B cell (primary cell): ENCODE results near the gene SAMD10. TPM values are rescaled to one million over a fixed set of nuclear protein-coding genes. Genes with fewer than 3 reads are reported as not detected.

Source experiments
- ATAC-seq: fragments of 200-7000 bp; cut with Tn5 transposase; one replicate; pipeline ENCODE4 v1.10.0; 2021; ENCODE audit warnings: low read depth, mild to moderate bottlenecking, moderate number of reproducible peaks, moderate library complexity
- CTCF ChIA-PET: fragments of 350-600 bp; sonication (Branson Sonifier 250); formaldehyde crosslinking; loops from one replicate; lab custom pipeline; 2021; ENCODE audit warnings: antibody characterized with exemption, inconsistent platforms; lab: Charles Lee
- POLR2A ChIA-PET: fragments of 350-600 bp; sonication (Branson Sonifier 250); formaldehyde crosslinking; loops from one replicate; lab custom pipeline; 2021; ENCODE audit warnings: antibody characterized with exemption; lab: Charles Lee
- DNase-seq: peaks from one replicate; pipeline ENCODE4 v3.0.0; 2013
- H2AFZ ChIP-seq: 2 replicates; pipeline ENCODE4 v1.6.1; 2012; ENCODE audit warnings: mild to moderate bottlenecking, low read depth, low read length; ENCODE audit not compliant: insufficient read depth, poor library complexity, severe bottlenecking
- H3K27ac ChIP-seq, 2 donors: 1 replicate in 1 of 2; 2 replicates in 1 of 2; pipeline ENCODE4 v1.5.1; 2012 to 2013; ENCODE audit warnings: low read length in 2 of 2, mild to moderate bottlenecking in 2 of 2, moderate library complexity in 1 of 2
- H3K27me3 ChIP-seq, 4 experiments: fragments of 200-600 bp in 1 of 4; sonication (generic) in 1 of 4; replicated peaks in 1 of 4; 1 replicate in 2 of 4; 2 replicates in 2 of 4; pipeline versions ENCODE4 v1.6.1 to v1.7.0; 2013 to 2016; ENCODE audit warnings: low read length in 3 of 4, mild to moderate bottlenecking in 2 of 4, mixed read lengths in 1 of 4, moderate library complexity in 1 of 4; ENCODE audit not compliant: insufficient read depth in 4 of 4, control insufficient read depth in 3 of 4; ENCODE audit errors: control extremely low read depth in 1 of 4
- H3K36me3 ChIP-seq, 2 experiments: replicated peaks in 1 of 2; 1 replicate in 1 of 2; 2 replicates in 1 of 2; pipeline versions ENCODE4 v1.6.1 to v1.7.1; 2013; ENCODE audit warnings: low read length in 1 of 2; ENCODE audit not compliant: insufficient read depth in 2 of 2, control insufficient read depth in 1 of 2; ENCODE audit errors: control extremely low read depth in 1 of 2, extremely low read depth in 1 of 2
- H3K4me1 ChIP-seq, 2 donors: fragments of 200-600 bp in 1 of 2; sonication (generic) in 1 of 2; 1 replicate in 1 of 2; 2 replicates in 1 of 2; pipeline versions ENCODE4 v1.5.1 to v1.6.1; 2013 to 2017; ENCODE audit warnings: low read length in 2 of 2; ENCODE audit not compliant: control insufficient read depth in 2 of 2, insufficient read depth in 2 of 2
- H3K4me2 ChIP-seq: replicated peaks from 2 replicates; pipeline ENCODE3; 2012; ENCODE audit warnings: mild to moderate bottlenecking, low read depth, low read length; ENCODE audit not compliant: poor library complexity, severe bottlenecking
- H3K4me3 ChIP-seq, 5 experiments: fragments of 200-600 bp in 1 of 5; sonication (generic) in 1 of 5; 1 replicate in 3 of 5; 2 replicates in 2 of 5; pipeline versions ENCODE4 v1.5.1 to v1.7.0; 2011 to 2016; ENCODE audit warnings: low read length in 4 of 5, mild to moderate bottlenecking in 4 of 5, low read depth in 2 of 5, control low read depth in 1 of 5, moderate library complexity in 1 of 5; ENCODE audit not compliant: insufficient read depth in 1 of 5; ENCODE audit errors: control extremely low read depth in 1 of 5, extremely low read depth in 1 of 5
- H3K79me2 ChIP-seq: fragments of 200-600 bp; sonication (generic); one replicate; pipeline ENCODE4 v1.6.0; 2016; ENCODE audit warnings: low read length; ENCODE audit not compliant: control insufficient read depth, insufficient read depth
- H3K9ac ChIP-seq: fragments of 200-600 bp; sonication (generic); 2 replicates; pipeline ENCODE4 v1.6.1; 2017; ENCODE audit warnings: mild to moderate bottlenecking, low read length, moderate library complexity
- H3K9me3 ChIP-seq, 3 donors: one replicate each; pipeline versions ENCODE4 v1.6.1 to v1.7.1; 2013; ENCODE audit warnings: low read length in 2 of 3; ENCODE audit not compliant: control insufficient read depth in 2 of 3, insufficient read depth in 1 of 3; ENCODE audit errors: control extremely low read depth in 1 of 3
- H4K20me1 ChIP-seq: 2 replicates; pipeline ENCODE4 v1.6.0; 2012; ENCODE audit warnings: mild to moderate bottlenecking, low read length; ENCODE audit not compliant: insufficient read depth, control insufficient read depth, poor library complexity, severe bottlenecking
- H3K27ac Mint-ChIP-seq: one replicate; pipeline ENCODE4 v1.8.0; 2021; ENCODE audit warnings: mixed read lengths
- H3K27me3 Mint-ChIP-seq: one replicate; pipeline ENCODE4 v1.8.0; 2021; ENCODE audit warnings: mixed read lengths
- H3K4me1 Mint-ChIP-seq: one replicate; pipeline ENCODE4 v1.8.0; 2021; ENCODE audit warnings: mixed read lengths
- H3K4me3 Mint-ChIP-seq: one replicate; pipeline ENCODE4 v1.8.0; 2021; ENCODE audit warnings: mixed read lengths
- H3K9me3 Mint-ChIP-seq: one replicate; pipeline ENCODE4 v1.8.0; 2022; ENCODE audit warnings: mixed read lengths; ENCODE audit not compliant: insufficient read depth
- EZH2 ChIP-seq: IDR thresholded peaks from 2 replicates; pipeline ENCODE4 v1.6.1; 2012; ENCODE audit warnings: borderline replicate concordance, low read depth, mild to moderate bottlenecking, moderate library complexity, low read length; ENCODE audit not compliant: insufficient read depth, poor library complexity, severe bottlenecking
- WGBS: methylation state at CpG from one replicate; pipeline ENCODE4 v1.1.5; 2013; ENCODE audit warnings: missing lambda C conversion rate; ENCODE audit not compliant: insufficient coverage; 5-methylcytosine and 5-hydroxymethylcytosine counted together
- intact Hi-C: fragments of 100-400 bp; cut with micrococcal nuclease; formaldehyde crosslinking; loops from one replicate; pipeline ENCODE4 v1.10.0; 2022
- polyA plus RNA-seq: library from polyadenylated mRNA; depleted of rRNA; stranded (reverse); fragments of >200 nt; gene quantifications from 2 replicates; pipeline ENCODE4 v1.2.3, GENCODE V29; 2012
- total RNA-seq, 2 donors: library from RNA; stranded (reverse); fragments of 120-200 nt in 1 of 2; gene quantifications; 1 replicate in 1 of 2; 2 replicates in 1 of 2; pipeline versions ENCODE4 v1.2.3 to v1.2.4, GENCODE V29; 2013 to 2022
- TF ChIP-seq, protein P1 (sequence below): fragments of 200-600 bp; IDR thresholded peaks from one replicate; pipeline ENCODE4 v1.8.0; 2022; ENCODE audit warnings: antibody characterized with exemption, mild to moderate bottlenecking

Gene SAMD10
- total and polyA plus RNA-seq, 2 donors (not counting 1 experiment from before 2014, with no cell fraction given) = 12.7 to 34.2 TPM

DNA sequence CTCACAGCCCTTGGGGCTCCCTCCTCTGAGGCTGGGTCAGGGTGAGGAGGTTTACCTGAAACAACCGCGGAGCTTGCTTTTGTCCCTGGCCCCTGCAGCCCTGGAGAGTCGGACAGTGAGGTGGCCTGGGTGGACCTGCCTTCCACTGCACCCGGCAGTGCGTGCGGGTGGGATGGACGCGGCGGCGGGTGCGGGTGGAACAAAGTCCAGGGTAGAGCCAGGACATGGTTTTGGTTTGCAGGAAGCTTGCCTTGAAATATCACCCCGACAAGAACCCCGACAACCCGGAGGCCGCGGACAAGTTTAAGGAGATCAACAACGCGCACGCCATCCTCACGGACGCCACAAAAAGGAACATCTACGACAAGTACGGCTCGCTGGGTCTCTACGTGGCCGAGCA, 50.4 kb downstream of the SAMD10 start:
- Histone ChIP-seq H3K9me3 (no peaks in the 10 kb centered on the region), H3K4me3 (no peak overlapping the region), H3K4me1 (no peaks in the 10 kb centered on the region), H3K36me3 (peaks cover 0 to 51% of the 10 kb centered on the region in 2 experiments), H3K27me3 (no peaks in the 10 kb centered on the region), H3K79me2 (peaks cover 75% of the 10 kb centered on the region), H3K4me2 (no peak overlapping the region), H3K9ac (no peak overlapping the region), H4K20me1 (peaks cover 75% of the 10 kb centered on the region), H2AFZ (no peak overlapping the region), H3K27ac (no peak overlapping the region)
- Mint-ChIP-seq H3K4me1 (no peaks in the 10 kb centered on the region), H3K27me3 (no peaks in the 10 kb centered on the region), H3K27ac (no peak overlapping the region), H3K4me3 (no peak overlapping the region), H3K9me3 (no peaks in the 10 kb centered on the region)
- intact Hi-C loops = no loop called here
- ATAC-seq (no peak), DNase-seq (no peak)
- no peak for TF ChIP-seq EZH2
- TF ChIP-seq, protein P1, sequence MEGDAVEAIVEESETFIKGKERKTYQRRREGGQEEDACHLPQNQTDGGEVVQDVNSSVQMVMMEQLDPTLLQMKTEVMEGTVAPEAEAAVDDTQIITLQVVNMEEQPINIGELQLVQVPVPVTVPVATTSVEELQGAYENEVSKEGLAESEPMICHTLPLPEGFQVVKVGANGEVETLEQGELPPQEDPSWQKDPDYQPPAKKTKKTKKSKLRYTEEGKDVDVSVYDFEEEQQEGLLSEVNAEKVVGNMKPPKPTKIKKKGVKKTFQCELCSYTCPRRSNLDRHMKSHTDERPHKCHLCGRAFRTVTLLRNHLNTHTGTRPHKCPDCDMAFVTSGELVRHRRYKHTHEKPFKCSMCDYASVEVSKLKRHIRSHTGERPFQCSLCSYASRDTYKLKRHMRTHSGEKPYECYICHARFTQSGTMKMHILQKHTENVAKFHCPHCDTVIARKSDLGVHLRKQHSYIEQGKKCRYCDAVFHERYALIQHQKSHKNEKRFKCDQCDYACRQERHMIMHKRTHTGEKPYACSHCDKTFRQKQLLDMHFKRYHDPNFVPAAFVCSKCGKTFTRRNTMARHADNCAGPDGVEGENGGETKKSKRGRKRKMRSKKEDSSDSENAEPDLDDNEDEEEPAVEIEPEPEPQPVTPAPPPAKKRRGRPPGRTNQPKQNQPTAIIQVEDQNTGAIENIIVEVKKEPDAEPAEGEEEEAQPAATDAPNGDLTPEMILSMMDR = no peak
- 97% methylated on average over 25 of the region's 26 CpGs for whole genome bisulfite sequencing
- ChIA-PET POLR2A (interaction anchor here (0.6 kb wide), 1 partner anchor 165 kb away, joined by 3 read pairs; no protein-coding TSS in a partner anchor), CTCF (interaction anchor here (1.1 kb wide), 1 partner anchor 705 kb away, joined by 3 read pairs; no protein-coding TSS in a partner anchor)

DNA sequence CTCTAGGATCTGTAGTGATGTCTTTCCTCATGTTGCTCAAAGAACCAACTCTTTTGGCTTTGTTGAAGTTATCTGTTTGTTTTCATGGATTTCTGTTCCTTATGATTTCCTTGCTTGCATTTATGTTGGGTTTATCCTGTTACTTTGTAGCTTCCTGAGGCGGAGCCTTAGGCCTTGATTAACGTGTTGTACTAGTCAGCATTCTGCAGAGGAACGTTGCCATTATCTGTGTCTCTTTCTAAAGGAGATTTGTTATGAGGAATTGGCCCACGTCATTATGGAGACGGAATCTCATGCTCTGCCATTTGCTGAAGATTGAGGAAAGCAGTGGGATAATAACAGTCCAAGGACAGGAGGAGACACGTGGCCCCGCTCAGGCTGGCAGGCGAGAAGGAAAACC, 53.1 kb downstream of the SAMD10 start:
- H3K36me3 ChIP-seq = peaks cover 0 to 33% of the 10 kb centered on the region in 2 experiments
- DNase-seq (no peak), ATAC-seq (no peak)
- no peaks in the 10 kb centered on the region for H3K9me3 ChIP-seq
- no peak for TF ChIP-seq EZH2
- TF ChIP-seq, protein P1 = no peak
- intact Hi-C loops = no loop called here
- H3K79me2 ChIP-seq = peaks cover 94% of the 10 kb centered on the region
- WGBS = 96% methylated on average over 6 of the region's 8 CpGs
- ChIA-PET POLR2A (no interaction called here), CTCF (interaction anchor here (0.9 to 1.2 kb wide), 2 partner anchors 14 to 16 kb away, joined by 3 to 4 read pairs; no protein-coding TSS in a partner anchor)
- peaks cover 74% of the 10 kb centered on the region for H4K20me1 ChIP-seq
- Mint-ChIP-seq H3K27ac (no peak overlapping the region), H3K27me3 (no peaks in the 10 kb centered on the region), H3K9me3 (no peaks in the 10 kb centered on the region), H3K4me1 (no peaks in the 10 kb centered on the region), H3K4me3 (no peak overlapping the region)
- no peak overlapping the region for H3K4me2 ChIP-seq
- no peak overlapping the region for H3K9ac ChIP-seq
- H2AFZ ChIP-seq = no peak overlapping the region
- H3K27me3 ChIP-seq = no peaks in the 10 kb centered on the region
- no peaks in the 10 kb centered on the region for H3K4me1 ChIP-seq
- no peak overlapping the region for H3K4me3 ChIP-seq
- no peak overlapping the region for H3K27ac ChIP-seq
